HepG2 (cell line): Measurements from ENCODE around the gene NAT14. TPM values are rescaled to one million over a fixed set of nuclear protein-coding genes. Genes with fewer than 3 reads are reported as not detected.
A peak's percentile ranks its signal among the peaks of the same experiment; 100 is the strongest.

ENCODE experiments used
- ATAC-seq: fragments of 200-7000 bp; cut with Tn5 transposase; 3 replicates; pipeline ENCODE4 v1.9.1; 2020; ENCODE audit warnings: mild to moderate bottlenecking, moderate library complexity
- BruUV-seq: library from RNA; stranded (reverse); fragments of 400-500 nt; replicated peaks from 2 replicates; lab custom pipeline; 2021; lab: Mats Ljungman, UMichigan
- CTCF ChIA-PET: fragments of 300-600 bp; formaldehyde crosslinking; extraction: SDS; loops from one replicate; lab custom pipeline; 2021; ENCODE audit warnings: low total read pairs, inconsistent platforms, low intra/inter-chr PET ratio; lab: Yijun Ruan, JAX
- POLR2A ChIA-PET: fragments of 350-600 bp; sonication (Branson Sonifier 250); formaldehyde crosslinking; loops from one replicate; lab custom pipeline; 2020; ENCODE audit warnings: antibody characterized with exemption, inconsistent platforms; lab: Yijun Ruan, JAX
- DNase-seq: peaks from one replicate; pipeline ENCODE4 v3.0.0-alpha.2; 2015; ENCODE audit warnings: low spot score
- FAIRE-seq: peaks from 3 replicates; lab custom pipeline; 2011; peaks lifted over from hg19 to GRCh38; lab: Jason Lieb, UNC
- H2AFZ ChIP-seq: one replicate; pipeline ENCODE4 v1.6.1; 2011; ENCODE audit warnings: low read length, inconsistent platforms
- H3K27ac ChIP-seq: fragments of 300-600 bp; 3 replicates; pipeline ENCODE4 v1.8.0; 2011; ENCODE audit warnings: mixed run types, mild to moderate bottlenecking, mixed read lengths, low read length, inconsistent platforms; ENCODE audit not compliant: insufficient read depth; ENCODE audit errors: extremely low read length
- H3K27me3 ChIP-seq, 2 experiments: fragments of 200-600 bp in 1 of 2; 2 replicates in 1 of 2; 3 replicates in 1 of 2; pipeline versions ENCODE4 v1.6.0 to v1.8.0; 2011; ENCODE audit warnings: low read length in 2 of 2, mild to moderate bottlenecking in 2 of 2, moderate library complexity in 2 of 2, inconsistent platforms in 1 of 2; ENCODE audit not compliant: insufficient read depth in 2 of 2, control insufficient read depth in 1 of 2
- H3K36me3 ChIP-seq, 2 experiments: fragments of 200-600 bp in 1 of 2; replicated peaks in 1 of 2; 2 replicates in 1 of 2; 3 replicates in 1 of 2; pipeline versions ENCODE4 v1.5.1 to v1.8.0; 2011; ENCODE audit warnings: low read length in 2 of 2, inconsistent platforms in 1 of 2; ENCODE audit not compliant: insufficient read depth in 2 of 2, control insufficient read depth in 1 of 2
- H3K4me1 ChIP-seq: 2 replicates; pipeline ENCODE4 v1.5.1; 2012; ENCODE audit warnings: low read length, inconsistent platforms; ENCODE audit not compliant: insufficient read depth
- H3K4me2 ChIP-seq: 2 replicates; pipeline ENCODE4 v1.6.0; 2011; ENCODE audit warnings: low read depth, low read length, inconsistent platforms
- H3K4me3 ChIP-seq, 3 experiments: fragments of 200-600 bp in 1 of 3; sonication (generic), shearing (Covaris generic) in 1 of 3; replicated peaks in 1 of 3; 2 replicates each; pipeline ENCODE4 v1.5.1; 2011 to 2016; ENCODE audit warnings: low read length in 3 of 3, inconsistent platforms in 2 of 3, low read depth in 2 of 3, mild to moderate bottlenecking in 2 of 3, control low read depth in 1 of 3, mixed read lengths in 1 of 3; ENCODE audit not compliant: insufficient read depth in 1 of 3
- H3K79me2 ChIP-seq: one replicate; pipeline ENCODE4 v1.6.1; 2011; ENCODE audit warnings: low read length, inconsistent platforms; ENCODE audit not compliant: insufficient read depth
- H3K9ac ChIP-seq: 2 replicates; pipeline ENCODE4 v1.6.0; 2011; ENCODE audit warnings: mild to moderate bottlenecking, low read depth, low read length, inconsistent platforms; ENCODE audit not compliant: insufficient read depth
- H3K9me3 ChIP-seq: 2 replicates; pipeline ENCODE4 v1.5.1; 2012; ENCODE audit warnings: mild to moderate bottlenecking, low read length
- H4K20me1 ChIP-seq: 2 replicates; pipeline ENCODE4 v1.6.0; 2011; ENCODE audit warnings: inconsistent platforms, mild to moderate bottlenecking, low read length, moderate library complexity; ENCODE audit not compliant: insufficient read depth
- AGO2 ChIP-seq: fragments of 200-400 bp; formaldehyde crosslinking; optimal IDR thresholded peaks from 2 replicates; pipeline ENCODE3; 2017; ENCODE audit warnings: mild to moderate bottlenecking, low read depth, low read length, moderate library complexity
- ATAD3A ChIP-seq: sonication (generic); formaldehyde crosslinking; IDR thresholded peaks from 2 replicates; pipeline ENCODE4 v1.4.0; 2020; ENCODE audit warnings: missing genetic modification reagents
- PATZ1 ChIP-seq: sonication (generic); formaldehyde crosslinking; IDR thresholded peaks from 2 replicates; pipeline ENCODE4 v1.4.0; 2020; ENCODE audit warnings: missing genetic modification reagents
- ZBTB33 ChIP-seq: sonication (generic); formaldehyde crosslinking; IDR thresholded peaks from 2 replicates; pipeline ENCODE4 v1.4.0; 2020; ENCODE audit warnings: missing genetic modification reagents
- WGBS: methylation state at CpG from one replicate; pipeline ENCODE4 v1.1.6; 2017; ENCODE audit warnings: low lambda C conversion rate; 5-methylcytosine and 5-hydroxymethylcytosine counted together
- in situ Hi-C: cut with HindIII; loops from 2 replicates; pipeline ENCODE4 v1.10.0; 2017; ENCODE audit warnings: low pct_unique_long_range_greater_than_20kb; ENCODE audit not compliant: extremely low pct_ligation_motif_present
- intact Hi-C: fragments of 100-400 bp; cut with micrococcal nuclease; formaldehyde crosslinking; loops from one replicate; pipeline ENCODE4 v1.10.0; 2022; ENCODE audit not compliant: unreplicated experiment
- polyA plus RNA-seq, 8 experiments: library from polyadenylated mRNA; depleted of rRNA in 3 of 8; stranded (reverse) in 7 of 8; unstranded in 1 of 8; fragments of >200 nt; fragmentation: Illumina TruSeq in 4 of 8; extraction: Trizol in 4 of 8; gene quantifications; 2 replicates each; pipeline versions ENCODE4 v1.2.1 to v1.2.3, GENCODE V29; 2011 to 2016; ENCODE audit warnings: low read depth in 4 of 8, missing spikeins in 1 of 8, mixed read lengths in 1 of 8; ENCODE audit not compliant: insufficient read depth in 1 of 8
- total RNA-seq, 5 experiments: library from RNA; depleted of rRNA; stranded (reverse); fragments of >200 nt; fragmentation: Illumina TruSeq; extraction: Trizol; gene quantifications; 2 replicates each; pipeline ENCODE4 v1.2.3, GENCODE V29; 2016; ENCODE audit warnings: low read depth in 1 of 5

The NAT14 gene
- total and polyA plus RNA-seq, 2 of the 13 experiments (the other 11 are each of a cell fraction or from before 2014, with no cell fraction given) = 20.7 to 22.3 TPM

- Histone ChIP-seq H3K27ac (no peak overlapping the region), H3K27me3 (peaks cover 14 to 45% of the 10 kb centered on the region in 2 experiments), H4K20me1 (no peaks in the 10 kb centered on the region), H3K4me3 (no peak overlapping the region), H3K4me2 (no peak overlapping the region)
- CTCF ChIA-PET = no interaction called here
- TF ChIP-seq ATAD3A (CRISPR knock-in tag) (no peak), ZBTB33 (0 out of 2 replicates have a peak, but pooled peaks have one; percentile 51), PATZ1 (CRISPR knock-in tag) (peak; percentile 14; the same call in 1 of the 2 replicates), AGO2 (peak; percentile 20)
- TF ChIP-seq, all 625 proteins: peak for 3
- Histone ChIP-seq H2AFZ (no peak overlapping the region), H3K36me3 (no peaks in the 10 kb centered on the region), H3K79me2 (no peaks in the 10 kb centered on the region), H3K9ac (no peak overlapping the region), H3K9me3 (no peaks in the 10 kb centered on the region), H3K4me1 (peaks cover 33% of the 10 kb centered on the region)
- FAIRE-seq (no peak), ATAC-seq (no peak), DNase-seq (no peak)
- intact Hi-C loops (no loop called here), in situ Hi-C loops (no loop called here)
- no TSS peak for BruUV-seq
- POLR2A ChIA-PET = no interaction called here
- 76% methylated on average over 5 of the region's 36 CpGs for WGBS
Measured at GRCh38 chr19:55488986-55489710, 4.2 kb downstream of the NAT14 start.
